DOHH2 (cell line): ENCODE results near the gene PDK1.

Experiments used
- CTCF ChIP-seq: fragments of 200-600 bp; sonication (generic); IDR thresholded peaks from one replicate; pipeline ENCODE4 v1.5.1; 2014; ENCODE audit warnings: antibody characterized with exemption, mild to moderate bottlenecking, low read depth, low read length; ENCODE audit not compliant: poor library complexity, severe bottlenecking
- EZH2phosphoT487 ChIP-seq: fragments of 200-600 bp; sonication (generic); IDR thresholded peaks from 2 replicates; pipeline ENCODE4 v1.6.1; 2017; ENCODE audit warnings: borderline replicate concordance, mild to moderate bottlenecking, antibody characterized with exemption, low read length, moderate library complexity, mixed read lengths

- no peak for TF ChIP-seq CTCF
- TF ChIP-seq EZH2phosphoT487: no peak
Measured at GRCh38 chr2:172512810-172513523, 42.9 kb upstream of the PDK1 start.
